ENCODE data around the gene RSPO3.

Gene RSPO3

GRCh38 chr6:127136786-127137185 lies 18.3 kb downstream of the RSPO3 start:
- DNase-seq: no peak
- in situ Hi-C loops (cut with MboI; ENCODE audit: low pct_unique_long_range_greater_than_20kb, low sequenced_read_pairs): no loop called here

- no peak for DNase-seq
- in situ Hi-C loops (cut with MboI; ENCODE audit: low pct_unique_long_range_greater_than_20kb, low sequenced_read_pairs): no loop called here
These were observed 28.5 kb downstream of the RSPO3 start for GRCh38 chr6:127146932-127147331.

- in situ Hi-C loops (cut with MboI; ENCODE audit: low pct_unique_long_range_greater_than_20kb, low sequenced_read_pairs): no loop called here
These were observed 29.1 kb downstream of the RSPO3 start for GRCh38 chr6:127147534-127147933.

GRCh38 chr6:127148511-127148910 lies 30.0 kb downstream of the RSPO3 start:
- in situ Hi-C loops (cut with MboI; ENCODE audit: low pct_unique_long_range_greater_than_20kb, low sequenced_read_pairs): no loop called here
- DNase-seq: no peak

More at GRCh38 chr6:127147534-127147933, 29.1 kb downstream of the RSPO3 start:
- DNase-seq: no peak

- no peak for DNase-seq
- in situ Hi-C loops (cut with MboI; ENCODE audit: low pct_unique_long_range_greater_than_20kb, low sequenced_read_pairs): no loop called here
These were observed 36.0 kb downstream of the RSPO3 start for GRCh38 chr6:127154509-127154908.

- DNase-seq: no peak
- in situ Hi-C loops (cut with MboI; ENCODE audit: low pct_unique_long_range_greater_than_20kb, low sequenced_read_pairs): no loop called here
These were observed 42.0 kb downstream of the RSPO3 start for GRCh38 chr6:127160484-127160883.

- DNase-seq: no peak
These were observed 44.4 kb downstream of the RSPO3 start for GRCh38 chr6:127162836-127163235.

GRCh38 chr6:127164036-127164435 lies 45.6 kb downstream of the RSPO3 start:
- in situ Hi-C loops (cut with MboI; ENCODE audit: low pct_unique_long_range_greater_than_20kb, low sequenced_read_pairs): no loop called here

More at GRCh38 chr6:127162836-127163235, 44.4 kb downstream of the RSPO3 start:
- in situ Hi-C loops (cut with MboI; ENCODE audit: low pct_unique_long_range_greater_than_20kb, low sequenced_read_pairs): no loop called here

GRCh38 chr6:127164565-127164964 lies 46.1 kb downstream of the RSPO3 start:
- DNase-seq: no peak
- in situ Hi-C loops (cut with MboI; ENCODE audit: low pct_unique_long_range_greater_than_20kb, low sequenced_read_pairs): no loop called here

More at GRCh38 chr6:127164036-127164435, 45.6 kb downstream of the RSPO3 start:
- no peak for DNase-seq

GRCh38 chr6:127173156-127173940 lies 54.9 kb downstream of the RSPO3 start:
- no peak for DNase-seq
- in situ Hi-C loops (cut with MboI; ENCODE audit: low pct_unique_long_range_greater_than_20kb, low sequenced_read_pairs): no loop called here

GRCh38 chr6:127176146-127176545 lies 57.7 kb downstream of the RSPO3 start:
- DNase-seq: no peak

GRCh38 chr6:127177030-127177922 lies 58.8 kb downstream of the RSPO3 start:
- in situ Hi-C loops (cut with MboI; ENCODE audit: low pct_unique_long_range_greater_than_20kb, low sequenced_read_pairs): no loop called here
- DNase-seq: no peak

More at GRCh38 chr6:127176146-127176545, 57.7 kb downstream of the RSPO3 start:
- in situ Hi-C loops (cut with MboI; ENCODE audit: low pct_unique_long_range_greater_than_20kb, low sequenced_read_pairs): no loop called here

- DNase-seq: no peak
- in situ Hi-C loops (cut with MboI; ENCODE audit: low pct_unique_long_range_greater_than_20kb, low sequenced_read_pairs): no loop called here
These were observed 59.4 kb downstream of the RSPO3 start for GRCh38 chr6:127177923-127178231.

GRCh38 chr6:127178746-127179145 lies 60.3 kb downstream of the RSPO3 start:
- in situ Hi-C loops (cut with MboI; ENCODE audit: low pct_unique_long_range_greater_than_20kb, low sequenced_read_pairs): no loop called here
- no peak for DNase-seq

- DNase-seq: no peak
- in situ Hi-C loops (cut with MboI; ENCODE audit: low pct_unique_long_range_greater_than_20kb, low sequenced_read_pairs): no loop called here
These were observed 62.0 kb downstream of the RSPO3 start for GRCh38 chr6:127180426-127180825.

- in situ Hi-C loops (cut with MboI; ENCODE audit: low pct_unique_long_range_greater_than_20kb, low sequenced_read_pairs): no loop called here
- DNase-seq: no peak
These were observed 64.0 kb downstream of the RSPO3 start for GRCh38 chr6:127182501-127182900.

GRCh38 chr6:127185437-127185995 lies 67.0 kb downstream of the RSPO3 start:
- no peak for DNase-seq
- in situ Hi-C loops (cut with MboI; ENCODE audit: low pct_unique_long_range_greater_than_20kb, low sequenced_read_pairs): no loop called here

GRCh38 chr6:127186889-127187288 lies 68.4 kb downstream of the RSPO3 start:
- in situ Hi-C loops (cut with MboI; ENCODE audit: low pct_unique_long_range_greater_than_20kb, low sequenced_read_pairs): no loop called here
- peak; percentile 53 for DNase-seq

- in situ Hi-C loops (cut with MboI; ENCODE audit: low pct_unique_long_range_greater_than_20kb, low sequenced_read_pairs): no loop called here
- DNase-seq: no peak
These were observed 70.3 kb downstream of the RSPO3 start for GRCh38 chr6:127188744-127189143.

- peak; percentile 26 for DNase-seq
- in situ Hi-C loops (cut with MboI; ENCODE audit: low pct_unique_long_range_greater_than_20kb, low sequenced_read_pairs): no loop called here
These were observed 72.1 kb downstream of the RSPO3 start for GRCh38 chr6:127190552-127190951.
